Upper lobe of right lung (tissue), 1 donor: ENCODE measurements around the gene TPH2. TPM values are rescaled to one million over a fixed set of nuclear protein-coding genes. Genes with fewer than 3 reads are reported as not detected.

Experiments used
- ATAC-seq: fragments of 200-7000 bp; cut with Tn5 transposase; one replicate; pipeline ENCODE4 v1.9.1; 2020; ENCODE audit warnings: mild to moderate bottlenecking, moderate library complexity
- DNase-seq: peaks from one replicate; pipeline ENCODE4 v3.0.0-alpha.2; 2020
- H3K27ac ChIP-seq: fragments of 200-600 bp; one replicate; pipeline ENCODE4 v1.8.0; 2022
- H3K27me3 ChIP-seq: fragments of 200-600 bp; one replicate; pipeline ENCODE4 v1.8.0; 2022; ENCODE audit warnings: mild to moderate bottlenecking
- H3K36me3 ChIP-seq: fragments of 200-600 bp; one replicate; pipeline ENCODE4 v1.8.0; 2022
- H3K4me1 ChIP-seq: fragments of 200-600 bp; one replicate; pipeline ENCODE4 v1.8.0; 2022
- H3K4me3 ChIP-seq: fragments of 200-600 bp; one replicate; pipeline ENCODE4 v1.8.0; 2022; ENCODE audit warnings: mild to moderate bottlenecking
- H3K9me3 ChIP-seq: fragments of 200-600 bp; one replicate; pipeline ENCODE4 v1.8.0; 2022
- intact Hi-C: fragments of 100-400 bp; cut with DNase I; formaldehyde crosslinking; loops from one replicate; pipeline ENCODE4 v1.11.0; 2022
- total RNA-seq: library from RNA; stranded (reverse); fragmentation: NEBNext Ultra II Directional; extraction: Animal tissue kit (Norgen Biotek cat#: 25700); gene quantifications from one replicate; pipeline ENCODE4 v1.2.1, GENCODE V29; 2021
- TF ChIP-seq, protein P1 (sequence below): fragments of 200-600 bp; IDR thresholded peaks from one replicate; pipeline ENCODE4 v1.8.0; 2022; ENCODE audit warnings: antibody characterized with exemption
- donor health status: DM: no; HTN: yes; CAD: no; lungs with severe emphysema.

The TPH2 gene
- total RNA-seq, 1 donor from 2014 or later: not detected

DNA sequence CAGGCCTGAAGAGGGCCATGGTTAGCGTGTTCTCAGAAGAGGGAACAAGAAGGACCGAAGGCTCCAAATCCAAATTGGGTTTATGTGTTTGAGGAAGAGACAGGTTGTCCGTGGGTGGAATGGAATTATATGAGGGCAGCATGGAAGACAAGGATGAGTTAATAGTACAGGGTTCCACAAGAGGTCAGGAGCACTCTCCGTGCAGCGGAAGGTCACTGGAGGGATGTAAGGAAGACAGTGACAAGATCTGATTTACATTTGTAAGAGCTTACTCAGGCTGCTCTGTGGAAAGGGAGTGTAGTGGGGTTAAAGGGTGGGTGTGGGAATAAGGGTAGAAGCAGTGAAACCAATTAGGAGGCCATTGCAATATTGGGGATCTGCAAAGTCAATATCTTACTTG is 97.0 kb downstream of the TPH2 start:
- H3K9me3 ChIP-seq: no peaks in the 10 kb centered on the region
- DNase-seq (no peak), ATAC-seq (no peak)
- H3K36me3 ChIP-seq: no peaks in the 10 kb centered on the region
- H3K4me1 ChIP-seq: no peaks in the 10 kb centered on the region
- H3K27me3 ChIP-seq: no peaks in the 10 kb centered on the region
- no peak overlapping the region for H3K27ac ChIP-seq
- intact Hi-C loops: no loop called here
- no peak overlapping the region for H3K4me3 ChIP-seq
- TF ChIP-seq, protein P1, sequence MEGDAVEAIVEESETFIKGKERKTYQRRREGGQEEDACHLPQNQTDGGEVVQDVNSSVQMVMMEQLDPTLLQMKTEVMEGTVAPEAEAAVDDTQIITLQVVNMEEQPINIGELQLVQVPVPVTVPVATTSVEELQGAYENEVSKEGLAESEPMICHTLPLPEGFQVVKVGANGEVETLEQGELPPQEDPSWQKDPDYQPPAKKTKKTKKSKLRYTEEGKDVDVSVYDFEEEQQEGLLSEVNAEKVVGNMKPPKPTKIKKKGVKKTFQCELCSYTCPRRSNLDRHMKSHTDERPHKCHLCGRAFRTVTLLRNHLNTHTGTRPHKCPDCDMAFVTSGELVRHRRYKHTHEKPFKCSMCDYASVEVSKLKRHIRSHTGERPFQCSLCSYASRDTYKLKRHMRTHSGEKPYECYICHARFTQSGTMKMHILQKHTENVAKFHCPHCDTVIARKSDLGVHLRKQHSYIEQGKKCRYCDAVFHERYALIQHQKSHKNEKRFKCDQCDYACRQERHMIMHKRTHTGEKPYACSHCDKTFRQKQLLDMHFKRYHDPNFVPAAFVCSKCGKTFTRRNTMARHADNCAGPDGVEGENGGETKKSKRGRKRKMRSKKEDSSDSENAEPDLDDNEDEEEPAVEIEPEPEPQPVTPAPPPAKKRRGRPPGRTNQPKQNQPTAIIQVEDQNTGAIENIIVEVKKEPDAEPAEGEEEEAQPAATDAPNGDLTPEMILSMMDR: no peak

DNA sequence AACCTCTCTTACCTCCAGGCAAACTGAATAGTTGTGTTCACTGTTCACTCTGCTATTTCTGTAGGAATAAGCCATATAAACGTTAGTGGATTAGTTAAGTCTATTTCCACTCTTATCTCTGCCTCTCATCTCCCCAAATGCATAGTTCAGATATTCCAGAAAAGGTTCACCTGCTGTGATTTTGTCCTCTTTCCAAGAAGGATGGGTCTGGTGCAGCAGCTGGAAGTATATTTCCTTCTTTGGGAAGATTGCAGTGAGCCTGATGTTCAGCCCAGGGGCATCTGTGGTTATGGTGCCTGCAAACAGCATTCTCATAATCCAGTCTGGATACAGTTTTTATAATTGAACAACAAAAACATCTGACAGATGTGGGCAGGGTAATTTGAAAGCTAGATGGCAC is 97.7 kb downstream of the TPH2 start:
- H3K4me3 ChIP-seq: no peak overlapping the region
- ATAC-seq: no peak
- H3K9me3 ChIP-seq: no peaks in the 10 kb centered on the region
- no peak for DNase-seq
- no peaks in the 10 kb centered on the region for H3K36me3 ChIP-seq
- H3K27ac ChIP-seq: no peak overlapping the region
- intact Hi-C loops: no loop called here
- TF ChIP-seq, protein P1: no peak
- H3K27me3 ChIP-seq: no peaks in the 10 kb centered on the region
- H3K4me1 ChIP-seq: no peaks in the 10 kb centered on the region

DNA sequence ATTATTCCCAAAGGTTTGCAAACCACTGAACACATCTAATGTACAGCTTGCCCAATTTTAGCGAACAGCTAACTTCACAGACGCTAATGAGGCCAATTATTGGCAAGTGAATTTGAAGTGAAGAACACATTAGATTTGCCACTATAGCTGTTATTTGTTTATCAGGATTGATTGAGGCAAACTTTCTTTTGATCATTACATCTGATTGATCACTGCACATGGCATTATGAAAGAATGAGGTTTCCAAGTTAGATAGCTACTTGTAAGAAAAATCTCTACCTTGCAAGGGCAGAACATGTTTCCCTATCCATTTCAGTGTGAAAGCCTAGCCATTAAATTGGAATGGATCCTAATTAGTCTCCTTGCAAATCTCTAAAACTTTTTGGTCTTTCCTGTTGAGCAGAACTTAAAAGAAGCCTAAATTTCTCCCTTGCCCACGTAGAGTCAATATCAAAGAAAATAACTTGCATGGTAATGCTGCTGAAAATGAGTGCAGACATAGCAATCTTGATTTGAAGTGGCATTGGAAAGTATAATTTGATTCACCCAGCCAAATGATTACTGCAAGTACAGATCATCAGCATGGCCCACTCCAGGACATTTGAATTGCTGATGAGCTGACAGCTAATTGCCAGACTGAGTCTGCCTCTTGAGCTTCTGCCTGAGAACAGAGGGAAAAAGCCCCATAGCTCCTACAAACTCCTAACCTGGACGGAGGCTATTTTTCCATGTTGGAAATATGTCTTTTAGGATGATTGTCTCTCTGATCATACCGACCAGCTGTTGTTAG is 98.6 kb downstream of the TPH2 start:
- H3K27ac ChIP-seq: no peak overlapping the region
- intact Hi-C loops: no loop called here
- TF ChIP-seq, protein P1: no peak
- no peak for ATAC-seq
- H3K9me3 ChIP-seq: no peaks in the 10 kb centered on the region
- no peaks in the 10 kb centered on the region for H3K36me3 ChIP-seq
- DNase-seq: no peak
- H3K4me1 ChIP-seq: no peaks in the 10 kb centered on the region
- H3K4me3 ChIP-seq: no peak overlapping the region
- no peaks in the 10 kb centered on the region for H3K27me3 ChIP-seq

DNA sequence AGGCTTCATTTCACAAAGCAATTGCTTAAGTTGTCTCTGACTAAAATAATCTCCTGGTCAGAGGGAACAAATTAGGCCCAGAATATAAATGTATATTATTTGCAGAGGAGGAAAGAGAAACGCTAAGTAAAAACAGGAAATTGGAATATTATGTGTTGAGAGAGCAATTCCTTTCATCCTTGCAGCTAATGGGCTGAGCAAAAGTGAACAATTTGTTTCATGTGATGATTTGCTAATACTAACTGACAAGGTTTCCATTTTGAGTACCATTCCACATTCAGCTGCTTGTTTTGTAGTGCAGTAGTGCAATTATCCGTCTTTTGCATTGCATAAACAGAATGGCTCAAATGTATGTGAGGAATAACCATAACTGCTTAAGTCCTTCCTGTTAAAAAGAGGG is 103.2 kb downstream of the TPH2 start:
- Histone ChIP-seq H3K36me3 (no peaks in the 10 kb centered on the region), H3K4me1 (no peaks in the 10 kb centered on the region), H3K9me3 (no peaks in the 10 kb centered on the region), H3K27me3 (no peaks in the 10 kb centered on the region), H3K27ac (no peak overlapping the region), H3K4me3 (no peak overlapping the region)
- TF ChIP-seq, protein P1: no peak
- DNase-seq (no peak), ATAC-seq (no peak)
- intact Hi-C loops: no loop called here

DNA sequence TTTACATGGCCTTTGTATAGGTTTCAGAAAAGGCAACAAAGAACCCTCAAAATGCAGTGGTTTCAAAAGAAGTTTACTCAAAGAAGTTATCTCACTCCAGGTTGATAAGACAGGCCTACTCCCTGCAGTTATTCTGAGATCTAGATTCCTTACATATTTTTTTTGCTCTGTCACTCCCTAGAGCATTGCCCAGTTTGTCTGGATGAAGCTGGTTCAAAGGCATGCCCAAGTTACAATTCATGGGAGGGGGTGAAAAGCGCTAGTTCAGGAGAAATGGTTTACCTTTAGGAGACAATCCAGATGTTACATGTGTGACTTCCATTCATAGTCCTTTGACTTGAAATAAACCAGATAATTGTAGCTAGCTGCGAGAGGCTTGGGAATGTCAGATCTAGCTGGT is 115.0 kb downstream of the TPH2 start:
- no peak overlapping the region for H3K27ac ChIP-seq
- intact Hi-C loops: no loop called here
- no peaks in the 10 kb centered on the region for H3K36me3 ChIP-seq
- TF ChIP-seq, protein P1: no peak
- DNase-seq: no peak
- no peaks in the 10 kb centered on the region for H3K9me3 ChIP-seq
- no peaks in the 10 kb centered on the region for H3K27me3 ChIP-seq
- H3K4me1 ChIP-seq: no peaks in the 10 kb centered on the region
- H3K4me3 ChIP-seq: no peak overlapping the region
- peak; percentile 42 for ATAC-seq
